Hematopoietic multipotent progenitor cell (in vitro differentiated cells): ENCODE data around the gene APOA4. TPM values are rescaled to one million over a fixed set of nuclear protein-coding genes. Genes with fewer than 3 reads are reported as not detected.
A peak's percentile ranks its signal among the peaks of the same experiment; 100 is the strongest.
"Not testable (repeated sequence)": the region's sequence is repeated elsewhere in the genome, so short reads cannot be mapped to it uniquely, and the experiment has no call there.

Experiments used
- DNase-seq, 3 donors: peaks; one replicate each; pipeline ENCODE4 v3.0.0-alpha.2; 2011 to 2015; ENCODE audit warnings: low read depth in 2 of 3, low spot score in 2 of 3
- total RNA-seq: library from RNA; depleted of rRNA; stranded (reverse); fragments of >200 nt; gene quantifications from one replicate; pipeline ENCODE4 v1.2.3, GENCODE V29; 2012

Gene APOA4
- total RNA-seq, 1 donor, result not detected

- peak in 2 of 3 donors; percentile 60 to 87 for DNase-seq
These were observed 26.4 kb upstream of the APOA4 start for GRCh38 chr11:116849486-116849885.

GRCh38 chr11:116849060-116849459, 26.0 kb upstream of the APOA4 start:
- no peak for DNase-seq

GRCh38 chr11:116847612-116848011, 24.5 kb upstream of the APOA4 start:
- DNase-seq, result no peak

- DNase-seq, result no peak
These were observed 21.6 kb upstream of the APOA4 start for GRCh38 chr11:116844722-116845121.

- no peak for DNase-seq
These were observed 20.6 kb upstream of the APOA4 start for GRCh38 chr11:116843661-116844060.

GRCh38 chr11:116842909-116843308, 19.8 kb upstream of the APOA4 start:
- DNase-seq, result no peak

GRCh38 chr11:116842117-116842516, 19.0 kb upstream of the APOA4 start:
- DNase-seq, result no peak

- no peak for DNase-seq
These were observed 17.7 kb upstream of the APOA4 start for GRCh38 chr11:116840746-116841296.

- no peak for DNase-seq
These were observed 17.2 kb upstream of the APOA4 start for GRCh38 chr11:116840224-116840745.

- no peak for DNase-seq
These were observed 15.4 kb upstream of the APOA4 start for GRCh38 chr11:116838321-116839084.

- DNase-seq, result no peak
These were observed 14.4 kb upstream of the APOA4 start, which contains the start of gene APOA1 for GRCh38 chr11:116837231-116838091. Gene APOA1, minus strand, starts transcription at chr11:116837622. Its CDS starts 235 bp downstream, at chr11:116837387.

GRCh38 chr11:116836632-116836991, 13.5 kb upstream of the APOA4 start:
- DNase-seq, result no peak

GRCh38 chr11:116835791-116836631, 12.9 kb upstream of the APOA4 start:
- peak; percentile 63 to 92 (median 92) for DNase-seq

GRCh38 chr11:116835042-116835772, 12.1 kb upstream of the APOA4 start:
- peak in 2 of 3 donors; percentile 48 to 64 for DNase-seq

- DNase-seq, result not testable (repeated sequence)
These were observed 11.5 kb upstream of the APOA4 start for GRCh38 chr11:116834535-116835041.

GRCh38 chr11:116833816-116834534, 10.9 kb upstream of the APOA4 start:
- DNase-seq, result no peak

GRCh38 chr11:116833491-116833815, 10.3 kb upstream of the APOA4 start:
- DNase-seq, result no peak

GRCh38 chr11:116832350-116833290, 9.5 kb upstream of the APOA4 start:
- DNase-seq, result no peak
